ENCODE results near the gene YOD1.
"Not testable (repeated sequence)": the region's sequence is repeated elsewhere in the genome, so short reads cannot be mapped to it uniquely, and the experiment has no call there.

DNA sequence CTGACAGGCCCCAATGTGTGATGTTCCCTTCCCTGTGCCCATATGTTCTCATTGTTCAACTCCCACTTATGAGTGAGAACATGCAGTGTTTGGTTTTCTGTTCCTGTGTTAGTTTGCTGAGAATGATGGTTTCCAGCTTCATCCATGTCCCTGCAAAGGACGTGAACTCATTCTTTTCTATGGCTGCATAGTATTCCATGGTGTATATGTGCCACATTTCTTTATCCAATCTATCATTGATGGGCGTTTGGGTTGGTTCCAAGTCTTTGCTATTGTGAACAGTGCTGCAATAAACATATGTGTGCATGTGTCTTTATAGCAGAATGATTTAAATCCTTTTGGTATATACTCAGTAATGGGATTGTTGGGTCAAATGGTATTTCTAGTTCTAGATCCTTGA, 9.6 kb downstream of the YOD1 start:
- TF ChIP-seq, protein P1, sequence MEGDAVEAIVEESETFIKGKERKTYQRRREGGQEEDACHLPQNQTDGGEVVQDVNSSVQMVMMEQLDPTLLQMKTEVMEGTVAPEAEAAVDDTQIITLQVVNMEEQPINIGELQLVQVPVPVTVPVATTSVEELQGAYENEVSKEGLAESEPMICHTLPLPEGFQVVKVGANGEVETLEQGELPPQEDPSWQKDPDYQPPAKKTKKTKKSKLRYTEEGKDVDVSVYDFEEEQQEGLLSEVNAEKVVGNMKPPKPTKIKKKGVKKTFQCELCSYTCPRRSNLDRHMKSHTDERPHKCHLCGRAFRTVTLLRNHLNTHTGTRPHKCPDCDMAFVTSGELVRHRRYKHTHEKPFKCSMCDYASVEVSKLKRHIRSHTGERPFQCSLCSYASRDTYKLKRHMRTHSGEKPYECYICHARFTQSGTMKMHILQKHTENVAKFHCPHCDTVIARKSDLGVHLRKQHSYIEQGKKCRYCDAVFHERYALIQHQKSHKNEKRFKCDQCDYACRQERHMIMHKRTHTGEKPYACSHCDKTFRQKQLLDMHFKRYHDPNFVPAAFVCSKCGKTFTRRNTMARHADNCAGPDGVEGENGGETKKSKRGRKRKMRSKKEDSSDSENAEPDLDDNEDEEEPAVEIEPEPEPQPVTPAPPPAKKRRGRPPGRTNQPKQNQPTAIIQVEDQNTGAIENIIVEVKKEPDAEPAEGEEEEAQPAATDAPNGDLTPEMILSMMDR (IDR thresholded peaks at IDR 0.05; ENCODE audit: low read depth, low read length): not testable (repeated sequence)
- not testable (repeated sequence) for TF ChIP-seq EZH2phosphoT487 (IDR thresholded peaks at IDR 0.05; ENCODE audit: low read depth)

Measured in OCI-LY3 (cell line).